ENCODE measurements around the gene CCDC197. TPM values are rescaled to one million over a fixed set of nuclear protein-coding genes. Genes with fewer than 3 reads are reported as not detected.

CCDC197 gene
- total RNA-seq, 1 experiment from 2014 or later: not detected

DNA sequence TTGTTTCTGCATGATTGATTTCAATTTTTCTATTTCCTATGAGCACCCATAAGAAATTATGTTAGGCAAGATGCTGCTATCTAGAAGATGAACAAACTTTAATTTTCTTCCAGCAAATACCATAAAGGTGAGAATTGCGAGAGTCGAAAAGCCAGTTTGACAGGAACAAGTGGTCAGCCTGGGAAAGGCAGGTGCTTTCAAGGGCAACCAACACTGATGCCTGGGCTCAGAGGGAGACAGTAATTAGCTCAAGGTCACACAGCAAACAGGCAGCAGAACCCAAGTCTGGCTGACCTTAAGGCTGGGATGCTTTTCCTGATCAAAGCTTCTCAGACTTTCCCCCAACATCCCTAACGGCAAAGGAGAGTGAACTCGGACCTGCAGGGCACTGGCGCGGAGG lies 22.2 kb downstream of the CCDC197 start:
- Histone ChIP-seq H3K79me1 (ENCODE audit: insufficient read depth, low read depth, low read length, poor library complexity, severe bottlenecking) (no peaks in the 10 kb centered on the region), H2BK20ac (ENCODE audit: low read depth, low read length, poor library complexity, severe bottlenecking) (no peak overlapping the region), H3K9ac (ENCODE audit: extremely low read depth, insufficient read length, low read length) (no peak overlapping the region), H3K4me1 (ENCODE audit: insufficient read depth, low read length) (no peaks in the 10 kb centered on the region; the same call in 1 of the 2 replicates), H2BK12ac (ENCODE audit: insufficient read length, low read depth, low read length) (no peak overlapping the region), H4K91ac (ENCODE audit: insufficient read length, low read depth, low read length) (no peak overlapping the region), H2AFZ (ENCODE audit: low read length) (no peak overlapping the region), H2BK120ac (ENCODE audit: low read depth, low read length, poor library complexity, severe bottlenecking) (no peak overlapping the region), H2AK5ac (ENCODE audit: insufficient read length, low read length) (no peak overlapping the region), H3K56ac (ENCODE audit: insufficient read length, low read depth, low read length) (no peak overlapping the region), H4K20me1 (ENCODE audit: control insufficient read depth, insufficient read depth, insufficient read length) (no peaks in the 10 kb centered on the region), H3K18ac (ENCODE audit: insufficient read length, low read depth, low read length) (no peak overlapping the region), H2BK15ac (ENCODE audit: low read depth, low read length) (no peak overlapping the region), H3K9me3 (ENCODE audit: control insufficient read depth, low read depth, low read length) (no peaks in the 10 kb centered on the region), H4K8ac (replicated peaks; ENCODE audit: insufficient read length, low read depth, low read length) (no peak overlapping the region), H3K27ac (ENCODE audit: insufficient read length, low read depth, low read length) (no peak overlapping the region), H3K4me2 (ENCODE audit: insufficient read depth, insufficient read length, low read length) (no peak overlapping the region), H2BK5ac (ENCODE audit: insufficient read length, low read length) (no peak overlapping the region), H3K23me2 (ENCODE audit: insufficient read length, low read depth, low read length, poor library complexity, severe bottlenecking) (no peaks in the 10 kb centered on the region), H3T11ph (ENCODE audit: low read length) (no peak overlapping the region), H3K27me3 (ENCODE audit: insufficient read depth, low read length) (no peaks in the 10 kb centered on the region), H3K23ac (ENCODE audit: insufficient read length, low read depth, low read length) (no peak overlapping the region), H3K4ac (ENCODE audit: low read depth, low read length) (no peak overlapping the region), H3K79me2 (ENCODE audit: insufficient read depth, low read length) (no peaks in the 10 kb centered on the region), H3K14ac (ENCODE audit: insufficient read depth, low read length) (no peak overlapping the region), H4K5ac (ENCODE audit: insufficient read length, low read depth, low read length) (no peak overlapping the region)
- Mint-ChIP-seq H3K9me3 (no peaks in the 10 kb centered on the region; a peak in 1 of 5 replicates), H3K36me3 (ENCODE audit: insufficient read depth in 1 of 3, low read depth in 3 of 3) (no peaks in the 10 kb centered on the region), H3K27me3 (ENCODE audit: low read depth) (peaks cover 15% of the 10 kb centered on the region), H3K4me1 (peaks cover 21 to 46% of the 10 kb centered on the region in 2 experiments), H3K4me3 (no peak overlapping the region), H3K27ac (no peak overlapping the region)
- TF ChIP-seq, protein P1, sequence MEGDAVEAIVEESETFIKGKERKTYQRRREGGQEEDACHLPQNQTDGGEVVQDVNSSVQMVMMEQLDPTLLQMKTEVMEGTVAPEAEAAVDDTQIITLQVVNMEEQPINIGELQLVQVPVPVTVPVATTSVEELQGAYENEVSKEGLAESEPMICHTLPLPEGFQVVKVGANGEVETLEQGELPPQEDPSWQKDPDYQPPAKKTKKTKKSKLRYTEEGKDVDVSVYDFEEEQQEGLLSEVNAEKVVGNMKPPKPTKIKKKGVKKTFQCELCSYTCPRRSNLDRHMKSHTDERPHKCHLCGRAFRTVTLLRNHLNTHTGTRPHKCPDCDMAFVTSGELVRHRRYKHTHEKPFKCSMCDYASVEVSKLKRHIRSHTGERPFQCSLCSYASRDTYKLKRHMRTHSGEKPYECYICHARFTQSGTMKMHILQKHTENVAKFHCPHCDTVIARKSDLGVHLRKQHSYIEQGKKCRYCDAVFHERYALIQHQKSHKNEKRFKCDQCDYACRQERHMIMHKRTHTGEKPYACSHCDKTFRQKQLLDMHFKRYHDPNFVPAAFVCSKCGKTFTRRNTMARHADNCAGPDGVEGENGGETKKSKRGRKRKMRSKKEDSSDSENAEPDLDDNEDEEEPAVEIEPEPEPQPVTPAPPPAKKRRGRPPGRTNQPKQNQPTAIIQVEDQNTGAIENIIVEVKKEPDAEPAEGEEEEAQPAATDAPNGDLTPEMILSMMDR (conservative IDR thresholded peaks at IDR 0.05): no peak
- DNase-seq: no peak
- WGBS (ENCODE audit: extremely low coverage, insufficient read length, low lambda C conversion rate): no CpG with 5 or more reads among the region's 6 CpGs

Data from H9 (cell line).